Measurements from ENCODE around the gene ZNF318.
"Not testable (repeated sequence)": the region's sequence is repeated elsewhere in the genome, so short reads cannot be mapped to it uniquely, and the experiment has no call there.

Gene ZNF318

GRCh38 chr6:43331891-43332290 lies 37.6 kb downstream of the ZNF318 start:
- no peak for DNase-seq

GRCh38 chr6:43331470-43331869 lies 38.0 kb downstream of the ZNF318 start:
- no peak for DNase-seq

- DNase-seq, result no peak
Measured at GRCh38 chr6:43328528-43328927, 40.9 kb downstream of the ZNF318 start.

- DNase-seq, result no peak
Measured at GRCh38 chr6:43325876-43326275, 43.6 kb downstream of the ZNF318 start.

GRCh38 chr6:43318011-43318410 lies 51.4 kb downstream of the ZNF318 start:
- DNase-seq, result no peak

- no peak for DNase-seq
Measured at GRCh38 chr6:43313813-43314212, 55.6 kb downstream of the ZNF318 start.

GRCh38 chr6:43311666-43312065 lies 57.8 kb downstream of the ZNF318 start:
- DNase-seq, result no peak

- no peak for DNase-seq
Measured at GRCh38 chr6:43310624-43311023, 58.8 kb downstream of the ZNF318 start.

GRCh38 chr6:43310134-43310533 lies 59.3 kb downstream of the ZNF318 start:
- no peak for DNase-seq

GRCh38 chr6:43308990-43309477 lies 60.4 kb downstream of the ZNF318 start:
- DNase-seq, result no peak

- DNase-seq, result no peak
Measured at GRCh38 chr6:43308101-43308989, 61.1 kb downstream of the ZNF318 start, which contains the start of gene CRIP3. TSS of gene CRIP3 (minus strand) at chr6:43308826. CDS start at chr6:43308792, 34 bp downstream.

- DNase-seq, result no peak
Measured at GRCh38 chr6:43307451-43308100, 61.9 kb downstream of the ZNF318 start.

- DNase-seq, result no peak
Measured at GRCh38 chr6:43306086-43306485, 63.4 kb downstream of the ZNF318 start.

- no peak for DNase-seq
Measured at GRCh38 chr6:43304882-43305281, 64.6 kb downstream of the ZNF318 start.

- DNase-seq, result no peak
Measured at GRCh38 chr6:43304361-43304760, 65.1 kb downstream of the ZNF318 start.

GRCh38 chr6:43303751-43304331 lies 65.6 kb downstream of the ZNF318 start:
- no peak for DNase-seq

GRCh38 chr6:43303006-43303405 lies 66.4 kb downstream of the ZNF318 start:
- not testable (repeated sequence) for DNase-seq

GRCh38 chr6:43302126-43302525 lies 67.3 kb downstream of the ZNF318 start:
- DNase-seq, result no peak

GRCh38 chr6:43301081-43301870 lies 68.2 kb downstream of the ZNF318 start:
- no peak for DNase-seq

- no peak for DNase-seq
Measured at GRCh38 chr6:43299338-43300293, 69.8 kb downstream of the ZNF318 start.

GRCh38 chr6:43298565-43299337 lies 70.7 kb downstream of the ZNF318 start:
- DNase-seq, result no peak
